Fibroblast of skin of scalp (primary cell): ENCODE data around the gene SDSL.

ENCODE experiments used
- DNase-seq: peaks from one replicate; pipeline ENCODE4 v3.0.0-alpha.2; 2013

SDSL gene

DNA sequence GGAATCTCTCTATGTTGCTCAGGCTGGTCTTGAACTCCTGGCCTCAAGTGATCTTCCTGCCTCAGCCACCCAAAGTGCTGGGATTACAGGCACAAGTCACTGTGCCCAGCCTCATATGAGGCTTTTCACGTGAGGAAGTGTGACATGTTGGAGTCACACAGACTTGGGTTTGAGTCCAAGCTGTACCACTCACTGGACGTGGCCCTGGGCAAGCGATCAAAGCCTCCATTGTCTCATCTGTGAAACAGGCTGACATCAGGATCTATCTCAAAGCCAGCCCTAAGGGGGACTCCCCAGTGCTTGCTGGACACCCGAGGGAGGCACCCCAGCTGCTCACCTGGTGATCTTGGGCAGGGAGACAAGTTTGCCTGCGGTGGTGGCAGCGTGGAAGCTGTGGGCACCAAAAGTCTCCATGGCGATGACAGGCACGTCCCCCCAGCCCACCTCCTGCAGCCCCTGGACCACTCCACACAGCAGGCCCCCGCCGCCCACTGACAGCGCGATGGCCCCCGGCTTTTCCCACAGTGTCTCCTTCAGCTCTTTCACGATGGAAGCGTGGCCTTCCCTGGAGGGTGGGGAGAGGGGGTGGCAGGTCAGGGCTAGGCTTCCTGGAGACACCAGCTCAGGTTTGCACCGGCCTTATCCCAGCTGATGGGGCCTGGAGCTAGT, 25.2 kb upstream of the SDSL start:
- DNase-seq = no peak

GRCh38 chr12:113397497-113398197, 24.5 kb upstream of the SDSL start:
- no peak for DNase-seq

DNA sequence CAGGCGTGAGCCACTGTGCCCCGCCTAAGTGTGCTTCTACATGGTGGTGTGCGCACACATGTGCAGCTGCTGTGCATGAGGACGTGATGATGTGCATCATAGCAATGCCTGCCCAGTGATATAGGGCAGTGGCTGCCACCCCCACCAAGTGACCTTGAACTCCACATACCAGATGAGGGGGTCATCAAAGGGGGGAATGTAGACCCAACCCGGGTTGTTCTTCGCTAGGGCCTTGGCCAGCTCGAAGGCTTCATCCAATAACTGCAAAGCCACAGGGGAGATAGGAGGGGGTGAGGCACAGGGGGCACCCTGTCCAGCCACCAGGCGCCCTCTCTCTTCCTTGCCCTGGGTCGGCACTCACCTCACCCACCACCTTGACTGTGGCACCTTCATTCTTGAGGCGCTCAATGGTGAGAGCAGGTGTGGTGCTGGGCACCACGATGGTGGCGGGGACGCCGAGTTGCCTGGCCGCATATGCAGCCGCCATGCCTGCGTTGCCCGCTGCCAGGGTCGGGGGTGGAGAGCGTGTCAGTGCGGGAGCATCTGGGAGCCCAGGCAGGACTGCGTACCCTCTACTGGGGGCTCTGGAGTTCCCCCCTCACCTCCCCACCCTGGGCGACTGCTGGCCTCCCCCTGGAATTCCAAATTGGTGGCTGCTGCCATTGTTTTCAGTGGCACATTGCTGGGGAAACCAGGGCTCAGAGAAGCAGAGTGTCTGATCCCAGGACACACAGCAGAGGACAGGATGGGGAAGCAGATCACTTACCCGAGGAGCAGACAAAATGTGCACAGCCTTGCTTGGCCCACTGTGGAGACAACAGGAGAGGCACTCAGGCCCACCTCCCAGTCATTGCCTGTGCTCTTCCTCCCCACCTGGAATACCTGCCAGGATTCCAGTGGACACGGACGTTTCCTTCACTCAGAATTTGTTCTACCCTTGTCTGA, 23.6 kb upstream of the SDSL start:
- no peak for DNase-seq

- DNase-seq = no peak
These were observed 22.7 kb upstream of the SDSL start for GRCh38 chr12:113399490-113399889.

DNA sequence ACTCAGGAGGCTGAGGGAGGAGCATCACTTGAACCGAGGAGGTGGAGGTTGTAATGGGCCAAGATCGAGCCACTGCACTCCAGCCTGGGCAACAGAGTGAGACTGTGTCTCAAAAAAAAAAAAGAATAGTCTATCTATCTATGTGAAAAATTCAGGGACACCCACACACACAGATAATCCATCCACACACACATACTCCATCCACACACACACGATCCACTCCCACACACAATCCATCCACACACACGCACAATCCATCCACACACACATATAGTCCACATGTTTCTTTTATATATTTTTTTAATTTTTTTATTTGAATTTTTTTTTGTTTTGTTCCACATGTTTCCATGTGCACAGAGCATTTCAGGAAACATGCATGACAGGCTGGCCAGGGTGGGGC, 21.8 kb upstream of the SDSL start:
- no peak for DNase-seq

- DNase-seq = no peak
These were observed 20.8 kb upstream of the SDSL start for GRCh38 chr12:113401066-113402000.

DNA sequence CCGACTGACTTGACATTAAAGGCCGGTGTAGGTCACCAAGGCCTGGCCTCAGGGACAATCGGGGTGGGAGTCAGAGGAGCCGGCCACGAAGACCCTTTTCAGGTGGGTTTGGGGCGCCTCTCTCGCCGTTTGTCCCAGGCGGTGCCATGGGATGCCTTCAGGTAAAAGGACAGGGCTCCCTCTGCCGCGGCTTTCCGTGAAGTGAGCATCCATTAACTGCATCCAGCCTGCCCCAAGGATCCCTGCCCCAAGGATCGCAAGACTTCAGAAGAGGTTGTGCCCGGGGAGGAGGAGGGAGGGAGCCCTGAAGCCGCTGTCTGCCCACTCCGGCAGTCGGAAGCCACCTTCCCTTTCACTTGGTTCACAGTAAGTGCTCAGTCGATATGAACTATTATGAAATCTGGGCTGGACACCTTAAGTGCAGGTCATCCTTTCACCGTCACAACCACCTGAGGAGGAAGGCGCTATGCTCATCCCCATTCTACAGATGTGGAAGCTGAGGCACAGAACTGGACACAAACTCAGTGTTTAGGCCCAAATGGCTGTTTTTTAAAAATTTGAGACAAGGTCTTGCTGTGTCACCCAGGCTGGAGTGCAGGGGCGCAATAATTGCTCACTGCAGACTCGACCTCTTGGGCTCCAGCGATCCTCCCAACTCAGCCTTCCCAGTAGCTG, 19.5 kb upstream of the SDSL start:
- no peak for DNase-seq

DNA sequence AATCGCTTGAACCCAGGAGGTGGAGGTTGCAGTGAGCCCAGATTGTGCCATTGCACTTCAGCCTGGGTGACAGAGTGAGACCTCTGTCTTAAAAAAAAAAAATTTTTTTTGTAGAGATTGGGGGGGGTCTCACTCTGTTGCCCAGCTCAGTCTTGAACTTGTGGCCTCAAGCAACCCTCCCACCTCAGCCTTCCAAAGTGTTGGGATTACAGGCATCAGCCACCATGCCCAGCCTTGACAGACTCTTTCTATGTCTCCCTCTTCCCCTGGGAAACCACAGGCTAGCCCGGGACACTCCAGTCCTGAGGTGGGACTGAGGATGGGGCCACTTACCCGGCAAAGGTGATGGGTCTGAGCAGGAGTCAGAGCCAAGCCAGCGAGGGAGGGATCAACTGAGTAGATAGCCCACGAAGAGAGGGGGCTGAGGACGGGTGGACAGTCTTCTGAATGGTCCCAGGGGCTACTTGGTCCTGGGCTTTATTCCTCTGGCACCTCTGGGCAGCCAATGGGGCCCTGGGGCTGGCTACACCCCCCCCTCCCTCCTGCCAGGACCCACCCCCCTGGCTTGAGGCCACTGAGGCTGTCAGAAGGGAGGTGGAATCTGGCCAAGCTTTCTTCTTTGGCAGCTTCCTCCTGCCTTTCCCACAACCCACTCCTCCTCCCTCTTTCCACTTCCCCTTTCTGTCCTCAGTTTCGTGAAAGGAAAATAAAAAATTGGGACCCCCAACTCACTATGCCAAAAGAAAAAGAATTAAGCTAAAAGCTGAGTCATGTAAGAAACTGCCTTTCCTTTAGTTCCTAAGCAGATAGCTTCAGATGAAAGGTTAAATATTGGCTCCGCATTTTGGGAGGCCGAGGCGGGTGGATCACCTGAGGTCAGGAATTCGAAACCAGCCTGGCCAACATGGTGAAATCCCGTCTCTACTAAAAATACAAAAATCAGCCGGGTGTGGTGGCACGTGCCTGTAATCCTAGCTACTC, 18.5 kb upstream of the SDSL start, which contains the start of gene SDS:
Gene SDS (minus strand): TSS at position 453 of the 981 bp plus-strand sequence. CDS start 4,179 bp downstream, outside the sequence.
- DNase-seq = peak; percentile 35

- DNase-seq = no peak
These were observed 16.5 kb upstream of the SDSL start for GRCh38 chr12:113405694-113406093.

DNA sequence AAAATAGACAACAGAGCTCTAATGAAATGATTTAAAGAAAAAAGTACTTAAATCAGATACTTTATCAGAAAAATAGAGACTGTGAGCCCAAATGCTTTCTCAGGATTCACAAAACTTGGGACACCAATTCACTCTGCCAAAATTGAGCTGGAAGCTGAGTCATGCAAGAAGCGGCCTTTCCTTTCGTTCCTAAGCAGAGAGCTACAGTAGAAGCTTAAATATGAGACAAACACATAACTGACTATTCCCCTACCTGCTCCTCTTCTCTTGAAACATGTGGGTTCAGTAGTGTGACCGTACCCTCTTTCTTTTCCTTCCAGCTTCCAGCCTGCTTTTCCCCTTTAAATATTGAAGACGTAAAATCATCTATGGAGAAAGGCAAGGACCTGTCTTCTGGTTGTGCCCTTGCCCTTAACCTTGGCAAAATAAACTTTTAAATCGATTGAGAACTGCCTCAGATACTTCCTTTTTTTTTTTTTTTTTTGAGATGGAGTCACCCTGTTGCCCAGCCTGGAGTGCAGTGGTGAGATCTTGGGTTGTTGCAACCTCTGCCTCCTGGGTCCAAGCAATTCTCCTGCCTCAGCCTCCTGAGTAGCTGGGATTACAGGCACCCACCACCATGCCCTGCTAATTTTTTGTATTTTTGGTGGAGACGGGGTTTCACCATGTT, 14.1 kb upstream of the SDSL start:
- peak; percentile 23 for DNase-seq

DNA sequence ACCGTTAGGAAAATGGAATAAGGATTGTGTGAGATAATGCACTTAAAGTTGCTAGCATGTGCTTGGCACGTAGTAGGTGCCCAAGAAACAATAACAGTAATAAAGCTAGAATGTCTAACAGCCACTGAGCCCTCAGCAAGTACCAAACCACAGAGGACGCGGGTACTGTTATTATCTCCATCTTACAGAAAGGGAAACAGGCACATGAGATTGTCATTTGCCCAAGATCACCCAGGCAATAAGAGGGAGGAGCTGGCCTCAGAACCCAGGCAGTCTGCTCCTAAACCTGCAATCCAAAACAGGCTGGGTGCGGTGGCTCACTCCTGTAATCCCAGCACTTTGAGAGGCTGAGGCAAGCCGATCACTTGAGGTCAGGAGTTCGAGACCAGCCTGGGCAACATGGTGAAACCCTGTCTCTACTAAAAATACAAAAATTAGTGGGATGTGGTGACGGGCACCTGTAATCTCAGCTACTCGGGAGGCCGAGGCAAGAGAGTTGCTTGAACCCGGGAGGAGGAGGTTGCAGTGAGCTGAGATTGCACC, 13.4 kb upstream of the SDSL start:
- DNase-seq = no peak

GRCh38 chr12:113409462-113410124, 12.6 kb upstream of the SDSL start:
- no peak for DNase-seq

DNA sequence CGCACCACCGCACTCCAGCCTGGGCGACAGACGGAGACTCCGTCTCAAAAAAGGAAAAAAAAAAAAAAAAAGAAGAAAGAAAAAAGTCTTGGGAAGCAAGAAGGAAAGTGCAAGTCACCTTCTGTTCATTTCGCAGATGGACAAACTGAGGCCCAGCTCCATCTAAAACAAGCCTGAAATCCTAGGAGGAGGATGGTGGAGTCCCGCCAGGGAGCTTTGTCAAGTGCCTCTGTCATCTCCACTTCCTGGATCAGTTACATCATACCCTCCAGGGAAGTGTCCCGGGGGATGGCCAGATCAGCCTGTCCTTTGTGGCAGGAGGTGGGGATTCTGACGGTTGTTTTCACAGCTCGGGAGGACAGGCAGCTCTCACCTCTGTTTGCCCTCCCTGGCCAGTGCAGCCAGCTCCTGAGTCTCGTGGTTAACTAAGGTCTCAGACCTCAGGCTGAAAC, 8.7 kb upstream of the SDSL start:
- peak; percentile 35 for DNase-seq

- DNase-seq = no peak
These were observed 7.6 kb upstream of the SDSL start for GRCh38 chr12:113414519-113415038.

GRCh38 chr12:113416091-113416754, 6.0 kb upstream of the SDSL start:
- no peak for DNase-seq

DNA sequence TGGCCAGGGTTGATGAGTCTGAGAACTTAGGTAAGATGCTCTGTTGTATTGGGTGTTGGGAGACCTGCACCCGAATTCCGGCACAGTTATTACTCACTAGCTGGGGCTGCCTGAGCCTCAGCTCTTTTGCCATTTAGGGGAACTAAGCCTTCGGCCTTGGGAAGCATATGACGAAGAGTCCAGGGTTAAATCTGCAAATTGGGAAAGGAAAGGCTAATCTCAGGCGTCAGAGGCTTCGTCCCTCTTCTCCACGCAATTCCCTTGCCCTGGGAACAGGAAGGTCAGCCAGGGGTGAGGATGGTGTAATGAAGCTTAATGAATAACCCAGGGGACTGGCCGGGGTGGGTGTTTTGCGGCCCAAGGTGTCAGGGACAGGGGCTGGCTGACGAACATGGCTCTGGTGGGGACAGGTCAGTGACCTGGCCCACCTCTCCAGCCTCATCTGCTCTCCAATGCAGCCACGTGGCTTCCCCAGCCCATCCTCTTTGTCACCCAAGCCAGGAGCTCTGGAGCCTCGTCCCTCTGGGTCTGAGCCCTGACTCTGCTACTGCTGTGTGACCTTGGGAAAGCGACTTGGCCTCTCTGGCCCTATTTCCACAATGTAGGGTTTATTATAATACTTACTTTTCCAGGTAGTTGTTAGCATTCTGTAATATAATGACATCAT, 3.8 kb upstream of the SDSL start:
- no peak for DNase-seq

DNA sequence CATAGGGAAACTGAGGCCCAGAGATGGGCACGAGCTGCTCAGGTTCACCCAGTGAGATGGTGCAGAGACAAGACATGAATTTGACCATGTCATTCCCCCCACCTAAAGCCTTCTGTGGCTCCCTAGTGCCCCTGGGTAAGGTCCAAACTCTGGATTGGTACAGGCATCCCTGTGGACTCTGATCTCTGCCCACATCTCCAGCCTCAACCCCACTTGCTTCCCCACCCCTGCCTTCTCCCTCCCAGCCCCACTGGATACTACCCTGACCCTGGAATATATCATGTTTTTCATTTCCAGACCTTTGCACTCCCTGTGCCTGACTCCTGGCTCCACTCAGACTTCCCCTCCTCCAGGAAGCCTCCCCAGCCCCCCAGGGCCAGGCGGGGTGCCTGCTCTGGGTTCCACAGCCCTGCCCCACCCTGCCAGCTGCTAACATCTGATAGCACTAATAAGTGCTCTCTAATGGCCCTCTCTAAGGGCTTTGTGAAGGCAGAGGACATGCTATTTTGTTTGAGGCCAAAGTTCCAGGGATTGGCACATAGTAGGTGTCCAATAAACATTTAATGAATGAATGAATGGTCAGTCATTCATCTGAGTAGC, 1.1 kb upstream of the SDSL start:
- no peak for DNase-seq
